ENCODE results near the gene PTPRD. TPM values are rescaled to one million over a fixed set of nuclear protein-coding genes. Genes with fewer than 3 reads are reported as not detected.
A peak's percentile ranks its signal among the peaks of the same experiment; 100 is the strongest.

Gene PTPRD
- total RNA-seq, 1 experiment from 2014 or later: 32.5 TPM

- H3K56ac ChIP-seq (ENCODE audit: insufficient read length, low read depth, low read length): no peak overlapping the region
- H3K27ac Mint-ChIP-seq: peak overlapping the region in 2 of 3 experiments; percentile 30 to 71; a peak in 2 of 7 replicates
- no peaks in the 10 kb centered on the region for H3K27me3 Mint-ChIP-seq (ENCODE audit: low read depth)
- H3K9me3 ChIP-seq (ENCODE audit: control insufficient read depth, low read depth, low read length): no peaks in the 10 kb centered on the region
- no peak overlapping the region for H3K27ac ChIP-seq (ENCODE audit: insufficient read length, low read depth, low read length)
- no peak overlapping the region for H2BK5ac ChIP-seq (ENCODE audit: insufficient read length, low read length)
- H3K36me3 Mint-ChIP-seq (ENCODE audit: insufficient read depth in 1 of 3, low read depth in 3 of 3): no peaks in the 10 kb centered on the region
- DNase-seq: no peak
- no peak overlapping the region for H3K23ac ChIP-seq (ENCODE audit: insufficient read length, low read depth, low read length)
- H2AFZ ChIP-seq (ENCODE audit: low read length): no peak overlapping the region
- WGBS (ENCODE audit: extremely low coverage, insufficient read length, low lambda C conversion rate): no CpG with 5 or more reads among the region's 6 CpGs
- no peak overlapping the region for H3T11ph ChIP-seq (ENCODE audit: low read length)
- no peaks in the 10 kb centered on the region for H3K23me2 ChIP-seq (ENCODE audit: insufficient read length, low read depth, low read length, poor library complexity, severe bottlenecking)
- H3K4me1 Mint-ChIP-seq: peaks cover 37 to 39% of the 10 kb centered on the region in 2 experiments
- no peak overlapping the region for H3K4me2 ChIP-seq (ENCODE audit: insufficient read depth, insufficient read length, low read length)
- no peak overlapping the region for H4K5ac ChIP-seq (ENCODE audit: insufficient read length, low read depth, low read length)
- no peak overlapping the region for H2BK15ac ChIP-seq (ENCODE audit: low read depth, low read length)
- no peak overlapping the region for H2AK5ac ChIP-seq (ENCODE audit: insufficient read length, low read length)
- no peaks in the 10 kb centered on the region for H3K79me2 ChIP-seq (ENCODE audit: insufficient read depth, low read length)
- H4K91ac ChIP-seq (ENCODE audit: insufficient read length, low read depth, low read length): no peak overlapping the region
- H2BK120ac ChIP-seq (ENCODE audit: low read depth, low read length, poor library complexity, severe bottlenecking): no peak overlapping the region
- no peaks in the 10 kb centered on the region for H4K20me1 ChIP-seq (ENCODE audit: control insufficient read depth, insufficient read depth, insufficient read length)
- H3K4me1 ChIP-seq (ENCODE audit: insufficient read depth, low read length): no peaks in the 10 kb centered on the region
- H3K27me3 ChIP-seq (ENCODE audit: insufficient read depth, low read length): no peaks in the 10 kb centered on the region
- no peak overlapping the region for H3K4ac ChIP-seq (ENCODE audit: low read depth, low read length)
- H3K4me3 Mint-ChIP-seq: peak overlapping the region in 1 of 2 experiments; percentile 39; a peak in 2 of 5 replicates
- no peak overlapping the region for H4K8ac ChIP-seq (replicated peaks; ENCODE audit: insufficient read length, low read depth, low read length)
- H3K14ac ChIP-seq (ENCODE audit: insufficient read depth, low read length): no peak overlapping the region
- H3K79me1 ChIP-seq (ENCODE audit: insufficient read depth, low read depth, low read length, poor library complexity, severe bottlenecking): no peaks in the 10 kb centered on the region
- no peak overlapping the region for H2BK12ac ChIP-seq (ENCODE audit: insufficient read length, low read depth, low read length)
- TF ChIP-seq CTCF (conservative IDR thresholded peaks at IDR 0.05): no peak
- H3K9me3 Mint-ChIP-seq: no peaks in the 10 kb centered on the region
- no peak overlapping the region for H2BK20ac ChIP-seq (ENCODE audit: low read depth, low read length, poor library complexity, severe bottlenecking)
- H3K9ac ChIP-seq (ENCODE audit: extremely low read depth, insufficient read length, low read length): no peak overlapping the region
- no peak overlapping the region for H3K18ac ChIP-seq (ENCODE audit: insufficient read length, low read depth, low read length)
Measured at GRCh38 chr9:8778356-8778755, 1834.4 kb downstream of the PTPRD start.

Measured in H9 (cell line).